Bronchial epithelial cell (primary cell): ENCODE results near the gene KLF14. TPM values are rescaled to one million over a fixed set of nuclear protein-coding genes. Genes with fewer than 3 reads are reported as not detected.
A peak's percentile ranks its signal among the peaks of the same experiment; 100 is the strongest.

Experiments
- DNase-seq: peaks from one replicate; pipeline ENCODE4 v3.0.0-alpha.2; 2010; ENCODE audit warnings: low read depth
- FAIRE-seq: peaks from 2 replicates; lab custom pipeline; 2011; peaks lifted over from hg19 to GRCh38; lab: Jason Lieb, UNC
- H3K27me3 ChIP-seq: 2 replicates; pipeline ENCODE4 v1.5.1; 2011; ENCODE audit warnings: low read length; ENCODE audit not compliant: control insufficient read depth, insufficient read depth
- H3K36me3 ChIP-seq: 2 replicates; pipeline ENCODE4 v1.5.1; 2011; ENCODE audit warnings: low read length; ENCODE audit not compliant: control insufficient read depth, insufficient read depth
- H3K4me3 ChIP-seq: 2 replicates; pipeline ENCODE4 v1.5.1; 2011; ENCODE audit warnings: mild to moderate bottlenecking, low read depth, low read length, control low read depth
- CTCF ChIP-seq: IDR thresholded peaks from 2 replicates; pipeline ENCODE4 v1.5.1; 2011; ENCODE audit warnings: mild to moderate bottlenecking, moderate library complexity, low read length, control low read depth, inconsistent platforms; ENCODE audit not compliant: insufficient read depth, severe bottlenecking
- total RNA-seq: library from RNA; depleted of rRNA; stranded (reverse); fragments of >200 nt; gene quantifications from 2 replicates; pipeline ENCODE4 v1.2.1, GENCODE V29; 2014

Gene KLF14
- total RNA-seq, 1 donor from 2014 or later: under 0.01 TPM

- TF ChIP-seq CTCF: no peak
- FAIRE-seq: peak; percentile 43
- Histone ChIP-seq H3K4me3 (no peak overlapping the region), H3K36me3 (no peaks in the 10 kb centered on the region), H3K27me3 (no peaks in the 10 kb centered on the region)
- no peak for DNase-seq
Measured at GRCh38 chr7:130708766-130709165, 25.2 kb downstream of the KLF14 start.

GRCh38 chr7:130708001-130708400 lies 26.0 kb downstream of the KLF14 start:
- Histone ChIP-seq H3K27me3 (no peaks in the 10 kb centered on the region), H3K36me3 (no peaks in the 10 kb centered on the region), H3K4me3 (no peak overlapping the region)
- TF ChIP-seq CTCF: no peak
- no peak for DNase-seq
- FAIRE-seq: no peak

- FAIRE-seq: no peak
- TF ChIP-seq CTCF: no peak
- Histone ChIP-seq H3K4me3 (no peak overlapping the region), H3K36me3 (no peaks in the 10 kb centered on the region), H3K27me3 (peaks cover under 1% of the 10 kb centered on the region)
- DNase-seq: no peak
Measured at GRCh38 chr7:130703851-130704250, 30.2 kb downstream of the KLF14 start.

GRCh38 chr7:130701650-130702049 lies 32.4 kb downstream of the KLF14 start:
- H3K36me3 ChIP-seq: no peaks in the 10 kb centered on the region
- peaks cover 2% of the 10 kb centered on the region for H3K27me3 ChIP-seq
- TF ChIP-seq CTCF: no peak
- no peak overlapping the region for H3K4me3 ChIP-seq
- DNase-seq (no peak), FAIRE-seq (no peak)

- FAIRE-seq: no peak
- no peak for TF ChIP-seq CTCF
- no peak overlapping the region for H3K4me3 ChIP-seq
- peaks cover 2% of the 10 kb centered on the region for H3K27me3 ChIP-seq
- no peaks in the 10 kb centered on the region for H3K36me3 ChIP-seq
- DNase-seq: no peak
Measured at GRCh38 chr7:130700760-130701159, 33.2 kb downstream of the KLF14 start.

GRCh38 chr7:130699686-130700085 lies 34.3 kb downstream of the KLF14 start:
- Histone ChIP-seq H3K36me3 (no peaks in the 10 kb centered on the region), H3K27me3 (peaks cover 2% of the 10 kb centered on the region), H3K4me3 (no peak overlapping the region)
- DNase-seq (peak; percentile 12), FAIRE-seq (no peak)
- TF ChIP-seq CTCF: no peak
